Activated naive CD8-positive, alpha-beta T cell (primary cell): ENCODE measurements around the gene NACC2.

Experiments used
- H3K27ac Mint-ChIP-seq: one replicate; pipeline ENCODE4 v1.8.0; 2021; ENCODE audit warnings: mixed read lengths
- H3K27me3 Mint-ChIP-seq: one replicate; pipeline ENCODE4 v1.8.0; 2021; ENCODE audit warnings: mixed read lengths
- H3K36me3 Mint-ChIP-seq: one replicate; pipeline ENCODE4 v1.8.0; 2021; ENCODE audit warnings: mixed read lengths
- H3K4me1 Mint-ChIP-seq: one replicate; pipeline ENCODE4 v1.8.0; 2021; ENCODE audit warnings: low read depth, mixed read lengths
- H3K4me3 Mint-ChIP-seq: one replicate; pipeline ENCODE4 v1.8.0; 2021; ENCODE audit warnings: mild to moderate bottlenecking, mixed read lengths
- H3K9me3 Mint-ChIP-seq: one replicate; pipeline ENCODE4 v1.8.0; 2021; ENCODE audit warnings: low read depth, mixed read lengths

Gene NACC2

DNA sequence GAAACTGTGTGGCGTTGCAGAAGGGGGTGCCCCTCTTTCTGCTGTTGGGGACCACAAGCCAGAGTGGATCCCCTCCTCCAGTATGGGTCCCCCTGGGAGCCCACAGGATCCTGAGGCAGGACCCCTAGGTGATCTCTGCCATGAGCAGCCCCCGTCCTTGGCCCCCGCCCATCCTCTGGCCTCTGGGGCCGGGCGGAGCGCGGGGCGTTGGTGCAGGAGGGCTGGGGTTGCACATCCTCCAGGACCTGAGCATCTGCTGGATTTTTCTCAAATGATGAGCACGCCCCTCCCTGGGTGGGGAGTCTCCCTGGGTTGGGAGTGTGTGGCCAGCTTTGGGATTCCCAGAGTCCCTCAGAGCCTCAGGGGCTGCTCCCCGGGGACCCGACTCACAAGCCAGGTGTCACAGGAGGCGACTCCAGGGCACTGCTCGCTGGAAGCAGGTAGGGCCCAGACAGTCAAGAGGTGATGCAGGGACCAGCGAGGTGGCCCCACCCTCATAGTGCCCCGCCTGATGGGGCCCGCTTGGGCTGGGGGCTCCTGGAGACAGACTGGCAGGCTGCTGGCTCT lies 107.2 kb downstream of the NACC2 start:
- Mint-ChIP-seq H3K36me3 (no peaks in the 10 kb centered on the region), H3K4me1 (peaks cover 9% of the 10 kb centered on the region), H3K4me3 (no peak overlapping the region), H3K27me3 (no peaks in the 10 kb centered on the region), H3K9me3 (no peaks in the 10 kb centered on the region), H3K27ac (no peak overlapping the region)

DNA sequence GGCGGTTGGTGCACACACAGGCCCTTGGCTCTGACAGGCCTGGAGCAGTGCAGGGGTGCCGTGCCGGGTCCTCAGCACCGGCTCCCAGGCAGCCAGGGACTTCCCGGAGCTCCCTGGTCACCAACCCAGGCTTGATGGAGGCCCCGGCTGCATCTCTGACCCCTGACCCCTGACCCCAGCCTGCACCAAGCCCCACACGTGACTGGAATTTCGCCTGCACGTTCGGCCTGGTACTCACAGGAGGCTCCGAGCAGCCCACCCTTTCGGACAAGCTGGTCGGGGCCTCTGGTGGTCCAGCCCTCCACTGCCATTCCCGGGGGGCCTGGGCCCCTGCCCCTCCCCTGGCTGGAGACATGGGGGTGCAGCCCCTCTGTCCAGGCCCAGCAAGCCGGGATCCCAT lies 108.5 kb downstream of the NACC2 start:
- H3K4me1 Mint-ChIP-seq, result peaks cover 4% of the 10 kb centered on the region
- H3K4me3 Mint-ChIP-seq, result no peak overlapping the region
- no peaks in the 10 kb centered on the region for H3K27me3 Mint-ChIP-seq
- no peaks in the 10 kb centered on the region for H3K36me3 Mint-ChIP-seq
- no peaks in the 10 kb centered on the region for H3K9me3 Mint-ChIP-seq
- H3K27ac Mint-ChIP-seq, result no peak overlapping the region

DNA sequence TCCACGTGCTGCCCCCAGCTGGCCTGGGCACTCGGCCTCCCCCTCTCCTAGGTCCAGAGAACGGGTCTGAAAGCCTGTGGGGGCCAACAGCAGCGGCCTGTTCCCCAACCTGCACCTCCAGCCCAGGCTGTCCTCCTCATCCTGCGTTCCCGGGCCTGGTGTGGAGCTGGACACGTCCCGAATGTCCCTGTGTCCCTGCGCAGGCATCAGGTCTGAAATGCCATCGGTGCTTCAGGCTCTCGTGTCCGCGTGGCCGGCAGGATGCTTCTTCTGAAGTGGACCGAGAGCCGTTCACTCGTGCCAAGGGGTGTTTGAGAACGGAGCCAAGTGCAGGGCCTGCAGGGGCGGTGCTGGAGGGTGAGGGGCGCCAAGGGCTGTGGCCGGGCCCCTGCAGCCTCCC lies 109.2 kb downstream of the NACC2 start:
- Mint-ChIP-seq H3K27ac (no peak overlapping the region), H3K4me1 (no peaks in the 10 kb centered on the region), H3K9me3 (no peaks in the 10 kb centered on the region), H3K36me3 (no peaks in the 10 kb centered on the region), H3K4me3 (no peak overlapping the region), H3K27me3 (no peaks in the 10 kb centered on the region)

DNA sequence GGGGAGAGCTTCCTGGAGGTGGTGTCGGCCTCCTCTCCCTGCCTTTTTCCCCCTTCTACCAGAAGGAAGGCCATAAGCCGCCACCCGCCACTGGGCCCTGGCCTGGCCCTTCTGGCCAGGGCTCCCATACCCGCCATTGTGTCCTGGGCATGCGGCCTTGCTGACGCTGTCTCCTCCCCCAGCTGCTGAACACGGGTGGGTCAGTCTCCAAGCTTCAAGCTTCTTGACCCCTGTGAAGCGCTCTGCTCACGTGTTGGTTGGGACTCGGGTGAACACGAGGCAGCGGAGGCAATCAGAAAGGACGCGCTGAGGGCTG lies 109.7 kb downstream of the NACC2 start:
- Mint-ChIP-seq H3K9me3 (no peaks in the 10 kb centered on the region), H3K27me3 (no peaks in the 10 kb centered on the region), H3K36me3 (no peaks in the 10 kb centered on the region), H3K4me3 (no peak overlapping the region), H3K27ac (no peak overlapping the region), H3K4me1 (no peaks in the 10 kb centered on the region)

DNA sequence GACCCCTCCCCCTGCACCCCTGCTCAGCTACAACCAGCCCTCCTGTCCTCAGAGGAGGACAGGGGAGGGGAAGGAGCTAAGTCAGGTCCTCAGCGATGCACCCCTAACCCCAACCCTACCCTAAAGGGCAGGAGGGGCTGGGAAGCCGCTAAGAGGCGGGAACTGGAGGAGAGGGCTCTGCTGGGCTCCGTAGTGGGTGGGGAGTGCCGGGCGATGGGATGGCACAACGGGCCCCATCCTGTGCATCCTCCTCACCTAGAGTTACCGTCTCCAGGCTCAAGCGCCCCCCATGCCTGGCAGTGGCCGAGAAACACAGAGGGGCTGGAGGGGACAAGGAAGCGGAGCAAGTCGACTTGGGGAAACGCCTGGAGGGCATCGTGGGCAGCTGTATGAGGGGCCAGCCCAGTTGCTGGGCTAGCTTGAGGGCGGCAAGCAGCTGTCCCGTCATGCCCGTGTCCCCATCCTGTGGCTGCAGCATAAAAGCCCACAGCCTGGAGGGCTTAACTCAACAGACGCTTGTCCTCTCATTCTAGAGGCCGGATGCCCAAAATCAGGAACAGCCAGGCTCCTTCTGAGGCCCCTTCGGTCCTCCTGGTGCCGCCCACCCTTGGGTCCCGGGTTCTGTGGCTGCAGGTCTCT lies 110.9 kb downstream of the NACC2 start:
- H3K4me1 Mint-ChIP-seq, result peaks cover 4% of the 10 kb centered on the region
- H3K36me3 Mint-ChIP-seq, result no peaks in the 10 kb centered on the region
- no peak overlapping the region for H3K27ac Mint-ChIP-seq
- no peak overlapping the region for H3K4me3 Mint-ChIP-seq
- no peaks in the 10 kb centered on the region for H3K27me3 Mint-ChIP-seq
- no peaks in the 10 kb centered on the region for H3K9me3 Mint-ChIP-seq

DNA sequence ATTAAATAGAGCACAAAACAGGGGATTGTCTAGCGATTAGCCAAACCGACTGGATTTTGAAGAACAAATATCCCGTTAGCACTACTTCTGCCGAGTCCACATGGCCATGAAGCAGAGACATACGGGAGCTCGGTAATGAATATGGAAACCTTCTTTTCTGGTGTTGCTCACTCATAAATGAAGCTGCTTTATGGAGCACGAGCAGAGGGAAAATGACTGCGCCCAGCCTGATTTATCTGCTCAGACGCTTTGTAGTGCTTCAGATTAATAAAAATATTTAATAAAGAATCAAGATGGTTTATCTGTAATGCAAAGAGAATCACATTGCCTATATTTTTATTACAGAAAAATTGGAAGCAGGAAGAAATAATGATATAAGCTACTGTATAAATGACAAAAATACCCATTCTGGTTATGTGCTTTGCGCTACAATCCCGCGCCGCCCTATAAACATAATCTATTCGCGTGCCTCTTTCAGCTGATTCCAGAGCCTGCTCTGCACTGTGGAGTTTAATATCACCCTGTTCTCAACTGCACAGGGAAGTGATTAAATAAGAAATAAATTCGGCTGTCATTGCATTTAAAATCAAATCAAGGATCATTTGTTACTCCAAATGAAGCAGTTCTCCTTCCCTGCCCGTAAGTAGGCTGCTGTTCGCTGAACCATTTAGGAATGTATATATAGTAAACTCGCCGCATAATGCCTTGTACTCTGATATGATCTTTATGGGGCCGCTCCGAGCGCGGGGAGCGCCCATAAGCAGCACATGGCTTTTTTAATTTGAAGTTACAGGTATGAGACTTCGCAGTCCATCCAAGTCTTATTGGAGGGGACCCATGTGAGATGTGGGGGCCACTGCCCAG lies 111.6 kb downstream of the NACC2 start:
- no peak overlapping the region for H3K4me3 Mint-ChIP-seq
- H3K4me1 Mint-ChIP-seq, result peaks cover 10% of the 10 kb centered on the region
- no peaks in the 10 kb centered on the region for H3K9me3 Mint-ChIP-seq
- H3K27ac Mint-ChIP-seq, result no peak overlapping the region
- H3K27me3 Mint-ChIP-seq, result no peaks in the 10 kb centered on the region
- H3K36me3 Mint-ChIP-seq, result no peaks in the 10 kb centered on the region

DNA sequence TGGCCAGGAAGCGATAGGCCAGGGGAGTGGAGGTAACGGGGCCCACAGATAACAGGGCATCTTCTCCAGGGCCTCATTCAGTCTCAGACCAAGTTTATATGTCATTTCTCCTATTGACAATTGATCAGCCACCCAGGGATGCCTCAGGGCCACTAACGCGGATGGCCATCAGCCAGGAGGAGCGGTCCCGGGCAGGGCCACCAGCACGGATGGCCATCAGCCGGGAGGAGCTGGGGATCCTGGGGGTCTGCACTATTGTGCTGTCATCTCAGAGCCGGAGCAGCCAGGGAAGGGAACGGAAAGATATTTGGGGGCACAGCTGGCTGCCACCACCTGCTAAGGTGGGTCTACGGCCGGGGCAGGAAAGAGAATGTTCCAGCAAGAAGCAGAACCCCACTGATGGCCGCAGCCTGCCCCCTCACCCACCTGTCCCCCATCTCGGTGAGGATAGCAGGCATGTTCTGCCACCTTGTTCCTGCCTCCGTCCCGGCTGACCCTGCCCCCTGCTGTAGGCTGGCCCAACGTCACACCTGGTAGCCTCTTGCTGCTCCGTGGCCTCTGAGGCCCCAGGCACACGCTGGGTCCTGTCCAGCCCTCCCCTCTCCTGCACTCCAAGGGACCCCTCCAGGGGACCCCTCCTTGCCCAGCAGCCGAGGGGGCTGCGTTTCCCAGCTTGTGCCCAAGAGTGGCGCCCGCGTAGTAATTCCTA lies 112.4 kb downstream of the NACC2 start:
- H3K27me3 Mint-ChIP-seq, result no peaks in the 10 kb centered on the region
- no peak overlapping the region for H3K4me3 Mint-ChIP-seq

DNA sequence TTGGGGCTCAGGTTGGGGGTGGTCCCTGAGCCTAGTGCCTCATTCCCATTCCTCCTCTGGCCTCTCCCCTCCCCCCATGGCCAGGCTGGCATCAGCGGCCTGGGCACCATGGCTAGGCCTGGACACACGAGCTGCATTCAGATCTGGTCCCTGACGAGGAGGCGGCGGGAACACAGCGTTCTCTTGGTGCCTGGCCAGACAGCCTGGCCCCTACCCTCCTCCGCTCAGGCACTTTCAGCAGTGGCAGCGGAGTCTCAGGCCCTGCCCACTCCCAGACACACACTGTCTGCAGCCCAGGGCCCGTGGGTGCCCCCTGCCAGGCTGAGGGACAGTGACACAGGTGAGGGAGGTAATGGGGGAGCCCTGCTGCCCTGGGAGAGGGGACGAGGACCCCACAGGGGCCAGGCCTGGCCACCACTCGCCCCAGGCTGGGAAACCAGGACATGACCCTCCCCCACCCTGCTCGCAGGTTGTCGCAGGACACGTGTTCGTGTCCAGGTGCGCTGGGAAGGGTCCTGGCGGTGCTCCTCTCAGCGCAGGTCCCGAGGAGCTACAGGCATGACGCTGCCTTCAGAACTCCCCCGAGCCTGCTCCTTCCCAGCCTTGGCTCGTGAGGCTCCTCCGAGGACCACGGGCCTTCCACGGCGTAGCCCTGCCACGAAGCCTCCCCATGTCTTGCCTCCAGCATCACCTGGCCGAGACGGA lies 114.0 kb downstream of the NACC2 start:
- Mint-ChIP-seq H3K36me3 (no peaks in the 10 kb centered on the region), H3K27me3 (no peaks in the 10 kb centered on the region), H3K27ac (no peak overlapping the region), H3K9me3 (no peaks in the 10 kb centered on the region), H3K4me3 (no peak overlapping the region), H3K4me1 (peaks cover 10% of the 10 kb centered on the region)

More for the DNA sequence above, 112.4 kb downstream of the NACC2 start:
- H3K9me3 Mint-ChIP-seq, result no peaks in the 10 kb centered on the region
- H3K27ac Mint-ChIP-seq, result no peak overlapping the region
- peaks cover 10% of the 10 kb centered on the region for H3K4me1 Mint-ChIP-seq
- H3K36me3 Mint-ChIP-seq, result no peaks in the 10 kb centered on the region

DNA sequence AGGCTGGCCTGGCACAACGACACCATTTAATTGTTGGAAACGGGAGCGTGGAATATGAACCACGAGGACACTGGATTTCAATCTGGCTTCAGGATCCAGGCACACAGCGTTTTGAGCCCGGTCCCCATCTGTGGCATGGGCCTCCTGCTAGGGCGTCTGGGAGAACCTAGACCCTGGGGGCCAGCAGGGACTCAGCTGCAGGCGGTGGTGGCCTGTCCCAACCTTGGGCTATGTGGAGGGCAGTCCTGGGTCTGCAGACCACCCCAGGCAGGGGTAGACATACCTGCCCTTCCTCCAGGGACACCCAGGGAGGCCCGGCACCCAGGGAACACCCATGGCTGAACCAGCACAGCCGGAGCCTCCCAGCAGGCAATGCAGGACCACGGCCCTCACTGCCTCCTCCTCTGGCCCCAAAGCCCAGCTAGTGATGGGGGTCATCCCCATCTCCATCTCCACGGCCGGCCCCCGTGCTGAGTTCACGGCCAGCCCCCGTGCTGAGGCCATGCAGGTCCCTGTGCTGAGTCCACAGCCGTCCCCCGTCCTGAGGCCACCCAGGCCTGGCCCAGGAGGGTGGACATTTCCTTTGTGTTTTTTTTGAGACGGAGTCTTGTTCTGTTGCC lies 115.4 kb downstream of the NACC2 start:
- no peaks in the 10 kb centered on the region for H3K36me3 Mint-ChIP-seq
- H3K9me3 Mint-ChIP-seq, result no peaks in the 10 kb centered on the region
- H3K27me3 Mint-ChIP-seq, result no peaks in the 10 kb centered on the region
- H3K27ac Mint-ChIP-seq, result no peak overlapping the region
- H3K4me1 Mint-ChIP-seq, result peaks cover 10% of the 10 kb centered on the region
- H3K4me3 Mint-ChIP-seq, result peak overlapping the region; percentile 40

DNA sequence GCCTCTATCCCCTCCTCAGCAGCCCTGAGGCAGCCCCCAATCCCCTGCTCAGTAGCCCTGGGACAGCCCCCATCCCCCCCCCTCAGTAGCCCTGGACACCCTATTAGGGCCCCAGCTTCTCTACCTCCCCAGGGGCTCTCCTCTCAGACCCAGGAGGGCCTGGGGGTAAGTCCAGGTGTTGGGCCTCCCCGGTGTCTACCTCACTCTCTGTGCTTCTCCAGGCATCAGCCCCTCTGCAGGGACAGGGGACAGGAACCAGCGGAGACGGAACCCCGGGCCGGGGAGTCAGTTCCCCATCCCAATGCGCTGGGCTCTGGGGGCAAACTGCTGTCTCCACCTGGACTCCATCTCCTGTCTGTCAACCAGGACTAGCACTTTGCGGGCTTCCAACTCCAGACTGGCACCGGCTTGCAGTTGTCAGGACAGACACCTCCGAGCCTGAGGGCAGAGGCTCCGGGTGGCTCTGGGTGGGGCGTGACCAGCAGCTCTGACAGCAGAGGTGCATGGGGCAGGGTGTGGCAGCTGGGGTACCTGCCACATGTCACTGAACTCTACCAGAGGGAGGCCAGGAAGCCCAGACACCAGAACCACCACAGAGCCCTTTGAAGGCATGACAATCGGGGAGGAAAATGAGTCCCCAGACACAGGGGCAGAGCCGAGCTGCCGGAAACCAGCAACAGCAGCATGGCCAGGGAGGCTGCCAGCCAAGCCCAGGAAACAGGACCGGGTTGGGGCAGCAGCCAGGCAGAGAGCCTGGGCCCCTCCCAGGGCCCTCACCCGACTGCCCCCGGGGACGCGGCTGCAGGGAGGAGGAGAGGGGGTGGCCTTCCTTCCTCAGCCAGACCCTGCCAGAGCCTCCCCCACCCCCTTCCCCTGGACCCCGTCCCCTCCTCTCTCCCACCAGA lies 116.2 kb downstream of the NACC2 start:
- Mint-ChIP-seq H3K9me3 (no peaks in the 10 kb centered on the region), H3K4me3 (peak overlapping the region; percentile 40), H3K27me3 (no peaks in the 10 kb centered on the region), H3K27ac (no peak overlapping the region), H3K4me1 (peaks cover 10% of the 10 kb centered on the region), H3K36me3 (no peaks in the 10 kb centered on the region)

DNA sequence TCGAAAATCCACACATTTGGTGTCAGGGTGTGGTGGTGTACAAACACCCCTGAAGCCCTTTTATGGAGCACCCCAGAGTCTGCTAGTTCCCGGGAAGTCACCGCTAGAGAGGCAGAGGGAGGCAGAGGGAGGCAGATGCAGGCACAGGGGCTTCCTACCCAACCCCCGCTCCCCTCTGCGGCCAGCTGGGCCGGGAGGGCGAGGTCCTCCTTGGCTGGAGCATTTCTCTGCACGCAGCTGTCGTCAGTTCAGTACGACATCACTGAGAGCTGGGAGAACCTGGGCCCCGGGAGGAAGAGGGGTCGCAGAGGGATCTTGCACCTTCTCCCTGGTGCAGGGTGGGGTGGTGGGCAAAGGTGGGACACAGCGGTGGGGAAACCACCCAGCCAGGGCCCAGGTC lies 118.1 kb downstream of the NACC2 start:
- no peaks in the 10 kb centered on the region for H3K36me3 Mint-ChIP-seq
- H3K4me3 Mint-ChIP-seq, result no peak overlapping the region
- no peak overlapping the region for H3K27ac Mint-ChIP-seq
- peaks cover 13% of the 10 kb centered on the region for H3K4me1 Mint-ChIP-seq
- no peaks in the 10 kb centered on the region for H3K27me3 Mint-ChIP-seq
- no peaks in the 10 kb centered on the region for H3K9me3 Mint-ChIP-seq

DNA sequence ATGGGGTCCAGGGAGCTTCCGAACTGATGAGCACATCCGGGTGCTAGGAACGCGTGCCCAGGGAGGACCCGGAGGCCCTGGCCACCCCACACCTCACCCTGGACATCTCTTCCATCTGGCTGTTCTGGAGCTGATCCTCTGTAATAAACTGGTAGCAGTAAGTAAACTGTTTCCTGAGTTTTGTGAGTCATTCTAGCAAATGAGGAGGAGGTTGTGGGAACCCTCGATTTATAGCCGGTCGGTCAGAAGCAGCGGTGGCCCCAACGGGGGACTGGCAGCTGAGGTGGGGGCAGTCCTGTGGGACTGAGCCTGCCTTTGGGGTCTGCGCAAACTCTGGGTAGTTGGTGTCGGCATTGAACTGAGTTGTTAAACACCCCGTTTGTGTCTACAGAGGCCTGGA lies 118.6 kb downstream of the NACC2 start:
- Mint-ChIP-seq H3K9me3 (no peaks in the 10 kb centered on the region), H3K4me1 (peaks cover 13% of the 10 kb centered on the region), H3K27me3 (no peaks in the 10 kb centered on the region), H3K4me3 (no peak overlapping the region), H3K36me3 (no peaks in the 10 kb centered on the region), H3K27ac (no peak overlapping the region)

DNA sequence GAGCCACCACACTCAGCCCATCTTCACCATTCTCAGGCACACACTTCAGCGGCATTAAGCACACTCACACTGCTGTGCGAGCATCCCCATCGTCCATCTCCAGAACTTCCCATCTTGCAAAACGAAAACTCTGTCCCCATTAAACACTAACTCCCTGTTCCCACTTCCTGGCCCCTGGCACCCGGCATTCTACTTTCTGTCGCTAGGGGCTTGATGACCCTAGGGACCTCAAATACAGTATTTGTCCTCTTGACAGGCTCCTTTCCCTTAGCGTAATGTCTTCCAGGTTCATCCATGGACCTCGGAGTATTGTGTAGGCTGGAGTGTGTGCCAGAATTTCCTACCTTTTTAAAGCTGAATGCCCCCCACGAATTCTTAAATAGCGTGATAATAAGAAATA lies 119.3 kb downstream of the NACC2 start:
- no peaks in the 10 kb centered on the region for H3K36me3 Mint-ChIP-seq
- H3K4me3 Mint-ChIP-seq, result no peak overlapping the region
- H3K27ac Mint-ChIP-seq, result peak overlapping the region; percentile 8
- peaks cover 13% of the 10 kb centered on the region for H3K4me1 Mint-ChIP-seq
- no peaks in the 10 kb centered on the region for H3K27me3 Mint-ChIP-seq
- no peaks in the 10 kb centered on the region for H3K9me3 Mint-ChIP-seq

DNA sequence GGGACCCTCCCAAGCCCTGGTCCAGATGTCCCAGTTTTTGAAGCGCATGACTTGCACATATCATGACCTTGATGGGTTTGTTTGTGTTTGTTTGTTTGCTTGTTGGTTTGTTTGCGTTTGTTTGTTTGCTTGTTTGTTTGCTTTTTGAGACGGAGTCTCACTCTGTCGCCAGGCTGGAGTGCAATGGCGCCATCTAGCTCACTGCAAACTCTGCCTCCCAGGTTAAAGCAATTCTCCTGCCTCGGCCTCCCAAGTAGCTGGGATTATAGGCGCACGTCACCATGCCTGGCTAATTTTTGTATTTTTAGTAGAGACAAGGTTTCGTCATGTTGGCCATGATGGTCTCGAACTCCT lies 120.9 kb downstream of the NACC2 start:
- no peak overlapping the region for H3K27ac Mint-ChIP-seq
- no peaks in the 10 kb centered on the region for H3K27me3 Mint-ChIP-seq
- H3K4me3 Mint-ChIP-seq, result no peak overlapping the region
- peaks cover 9% of the 10 kb centered on the region for H3K4me1 Mint-ChIP-seq
- no peaks in the 10 kb centered on the region for H3K36me3 Mint-ChIP-seq
- H3K9me3 Mint-ChIP-seq, result no peaks in the 10 kb centered on the region
